GM18867 (cell line): ENCODE data around the gene DIAPH2.

Experiments used
- ATAC-seq: cut with Tn5 transposase; IDR thresholded peaks from one replicate; pipeline ENCODE4 v1.9.1; 2021; ENCODE audit warnings: mild to moderate bottlenecking, moderate library complexity; ENCODE audit not compliant: unreplicated experiment

Gene DIAPH2

DNA sequence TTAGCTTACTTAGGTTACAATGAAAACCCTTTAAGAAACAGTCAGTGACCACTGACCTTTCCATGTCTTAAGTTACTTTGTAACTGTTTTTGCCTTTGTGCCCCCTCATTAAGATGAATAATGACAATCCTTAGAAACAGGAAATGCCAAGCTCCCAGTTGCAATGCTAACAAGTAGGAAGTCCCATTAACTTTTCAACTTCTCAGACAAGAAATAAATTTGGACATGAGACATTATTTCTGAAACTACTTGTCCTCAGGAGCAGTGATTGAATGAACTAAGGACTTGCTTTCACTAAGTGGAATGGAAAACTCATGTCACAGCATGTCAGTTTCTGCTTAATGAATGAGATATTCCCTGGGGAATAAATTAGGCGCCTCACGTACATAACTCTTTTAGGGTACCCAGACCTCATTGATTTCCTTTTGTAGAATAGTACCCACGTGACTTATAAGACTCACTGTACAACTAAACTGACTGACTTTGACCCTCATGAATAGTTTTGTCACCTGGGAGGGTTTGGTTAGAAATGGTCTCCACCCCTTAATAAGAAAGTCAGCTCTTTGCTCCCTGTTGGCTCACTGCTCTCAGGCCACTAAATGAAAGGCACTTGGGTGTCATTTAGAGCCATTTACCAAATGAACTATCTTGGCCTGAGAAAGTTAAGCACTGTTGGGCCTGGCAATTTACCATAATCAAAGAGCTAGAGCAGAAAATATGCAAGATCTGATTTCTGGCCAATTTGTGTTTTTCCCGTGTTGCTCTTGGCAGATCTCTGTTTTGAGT is 582.9 kb downstream of the DIAPH2 start:
- ATAC-seq = no peak

DNA sequence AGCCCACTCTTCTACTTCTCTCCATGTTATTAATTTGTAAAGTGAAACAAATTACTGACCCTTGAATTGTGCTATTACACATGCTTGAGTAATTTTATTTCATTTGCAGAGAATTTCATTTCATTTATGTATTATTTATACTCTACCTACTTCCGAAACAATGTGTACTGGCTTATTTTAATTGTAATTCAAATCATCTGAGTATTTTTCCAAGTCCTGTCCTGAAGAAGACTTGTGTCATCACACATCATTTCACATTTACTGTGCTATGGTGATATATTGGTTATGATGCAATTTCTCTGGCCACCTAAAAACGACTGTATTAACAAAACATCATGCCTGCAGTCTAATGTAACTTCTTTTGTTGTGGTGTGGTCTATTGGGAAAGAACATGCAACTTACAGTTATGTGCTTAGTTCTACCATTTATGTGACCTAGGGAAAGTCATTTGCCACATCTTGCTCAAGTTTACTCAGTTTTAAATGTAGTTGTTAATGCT is 583.6 kb downstream of the DIAPH2 start:
- no peak for ATAC-seq

- ATAC-seq = no peak
Observed at GRCh38 chrX:97284531-97284930, 599.9 kb downstream of the DIAPH2 start.

GRCh38 chrX:97290199-97290598 is 605.6 kb downstream of the DIAPH2 start:
- no peak for ATAC-seq

GRCh38 chrX:97294041-97294440 is 609.4 kb downstream of the DIAPH2 start:
- no peak for ATAC-seq

GRCh38 chrX:97295954-97296353 is 611.3 kb downstream of the DIAPH2 start:
- no peak for ATAC-seq

DNA sequence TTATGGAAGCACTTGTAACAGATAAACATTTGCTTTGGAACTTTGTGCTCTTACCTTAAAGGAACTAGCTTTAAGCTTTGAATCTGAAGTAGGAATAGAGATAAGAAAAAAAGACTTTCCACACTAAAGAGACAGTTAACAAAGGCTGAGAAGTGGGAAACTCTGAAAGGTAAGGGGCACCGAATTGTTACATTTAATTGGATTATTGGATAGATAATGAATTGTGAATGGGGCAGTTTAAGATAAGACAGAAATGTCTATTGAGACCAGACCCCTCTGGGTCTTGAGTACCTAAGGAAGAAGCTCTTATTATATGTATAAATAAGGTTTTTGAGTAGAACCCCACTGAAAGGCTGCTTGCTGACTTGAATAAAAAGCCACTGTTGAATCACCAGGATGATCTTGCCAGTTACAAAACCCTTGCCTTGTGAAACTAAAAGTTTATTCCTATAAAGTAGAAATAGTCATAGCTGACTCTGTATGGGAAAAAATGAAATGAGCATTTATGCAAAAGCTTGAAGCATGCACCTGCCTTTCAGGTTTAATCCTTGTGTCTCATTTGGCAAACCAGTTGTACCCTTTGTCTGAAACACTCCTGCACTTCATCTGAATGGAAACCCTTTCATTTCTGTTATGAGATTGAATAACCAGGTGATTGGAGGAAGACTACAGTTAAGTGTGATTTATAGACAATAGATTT is 622.3 kb downstream of the DIAPH2 start:
- ATAC-seq = no peak

- no peak for ATAC-seq
Observed at GRCh38 chrX:97308171-97308570, 623.5 kb downstream of the DIAPH2 start.

DNA sequence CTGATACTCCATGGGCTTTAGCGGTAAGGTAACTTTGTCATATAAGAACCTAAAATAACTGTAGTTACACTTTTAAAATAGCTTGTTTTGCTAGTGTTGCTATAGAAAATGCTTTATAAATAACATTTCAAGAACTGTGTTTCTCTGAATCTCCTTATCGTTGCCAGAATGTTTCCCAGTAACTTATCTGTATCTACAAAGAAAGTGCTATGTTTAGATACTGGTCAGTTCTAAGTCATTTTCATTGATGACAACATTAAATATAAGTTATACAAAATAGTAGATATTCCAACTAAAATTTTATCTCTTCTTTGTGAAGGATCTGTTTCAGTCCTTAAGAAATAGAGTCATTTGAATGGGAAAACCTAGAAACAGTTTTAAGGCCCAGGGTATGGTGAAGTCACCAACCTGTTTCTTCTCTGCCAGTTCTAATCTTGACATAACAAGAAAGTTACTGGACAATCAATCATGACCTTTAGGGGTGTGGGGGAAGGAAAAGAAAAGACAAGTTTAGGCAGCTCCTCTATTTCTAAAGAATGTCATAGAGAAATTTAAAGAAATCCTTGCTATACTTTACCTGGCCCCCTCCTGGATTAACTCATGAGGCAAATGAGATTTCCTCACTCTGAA is 625.0 kb downstream of the DIAPH2 start:
- ATAC-seq = no peak

GRCh38 chrX:97310373-97310772 is 625.7 kb downstream of the DIAPH2 start:
- ATAC-seq = no peak

DNA sequence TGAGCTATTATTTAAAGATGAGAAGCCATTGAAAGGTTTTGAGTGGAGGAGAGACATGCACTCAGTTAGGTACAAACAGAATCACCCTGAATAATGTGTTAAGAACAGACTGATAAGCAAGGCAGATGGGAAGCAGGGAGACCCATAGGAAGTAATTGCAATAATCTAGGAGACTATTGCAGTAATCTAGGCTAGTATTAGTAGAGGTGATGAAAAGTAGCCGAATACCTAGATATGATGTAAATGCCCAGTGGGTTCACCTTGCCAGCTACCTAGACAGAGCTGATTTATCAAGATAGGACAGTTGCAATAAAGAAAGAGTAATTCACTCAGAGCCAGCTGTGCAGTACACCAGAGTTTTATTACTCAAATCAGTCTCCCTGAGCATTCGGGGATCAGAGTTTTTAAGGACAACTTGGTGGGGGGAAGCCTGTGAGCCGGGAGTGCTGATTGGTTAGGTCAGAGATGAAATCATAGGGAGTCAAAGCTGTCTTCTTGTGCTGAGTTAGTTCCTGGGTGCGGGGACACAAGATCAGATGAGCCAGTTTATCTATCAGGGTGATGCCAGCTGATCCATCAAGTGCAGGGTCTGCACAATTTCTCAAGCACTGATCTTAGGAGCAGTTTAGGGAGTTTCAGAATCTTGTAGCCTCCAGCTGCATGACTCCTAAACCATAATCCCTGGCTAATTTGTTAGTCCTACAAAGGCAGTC is 626.6 kb downstream of the DIAPH2 start:
- no peak for ATAC-seq

DNA sequence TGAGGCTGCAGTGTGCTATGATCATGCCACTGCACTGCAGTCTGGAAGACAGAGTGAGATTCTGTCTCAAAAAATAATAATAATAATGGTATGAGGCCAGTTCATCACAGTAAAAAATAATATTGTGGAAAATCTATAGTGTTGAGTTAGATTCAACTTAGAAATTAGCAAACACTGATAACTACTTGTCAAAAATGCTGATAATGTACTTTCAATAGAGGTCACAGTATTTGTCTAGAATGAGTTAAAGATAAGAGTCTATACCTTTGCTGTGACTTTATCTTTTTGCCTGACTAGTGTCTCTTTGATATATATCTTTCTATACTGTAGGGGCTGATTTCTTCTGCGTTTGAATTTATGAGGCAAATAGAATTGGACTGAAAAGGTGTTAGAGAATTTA is 629.7 kb downstream of the DIAPH2 start:
- ATAC-seq = no peak

- ATAC-seq = no peak
Observed at GRCh38 chrX:97315939-97316338, 631.3 kb downstream of the DIAPH2 start.

DNA sequence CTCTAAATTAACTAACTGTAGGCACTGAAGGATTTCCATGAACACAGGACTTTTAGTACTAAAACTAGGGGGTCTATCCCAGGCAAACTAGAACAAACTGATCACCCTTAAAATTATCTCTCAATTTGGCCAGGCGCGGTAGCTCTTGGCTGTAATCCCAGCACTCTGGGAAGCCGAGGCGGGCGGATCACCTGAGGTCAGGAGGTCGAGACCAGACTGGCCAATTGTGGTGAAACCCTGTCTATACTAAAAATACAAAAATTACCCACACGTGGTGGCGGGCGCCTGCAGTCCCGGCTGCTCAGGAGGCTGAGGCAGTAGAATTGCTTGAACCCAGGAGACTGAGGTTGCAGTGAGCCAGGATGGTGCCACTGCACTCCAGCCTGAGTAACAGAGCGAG is 635.7 kb downstream of the DIAPH2 start:
- no peak for ATAC-seq

GRCh38 chrX:97322401-97322800 is 637.8 kb downstream of the DIAPH2 start:
- ATAC-seq = no peak

DNA sequence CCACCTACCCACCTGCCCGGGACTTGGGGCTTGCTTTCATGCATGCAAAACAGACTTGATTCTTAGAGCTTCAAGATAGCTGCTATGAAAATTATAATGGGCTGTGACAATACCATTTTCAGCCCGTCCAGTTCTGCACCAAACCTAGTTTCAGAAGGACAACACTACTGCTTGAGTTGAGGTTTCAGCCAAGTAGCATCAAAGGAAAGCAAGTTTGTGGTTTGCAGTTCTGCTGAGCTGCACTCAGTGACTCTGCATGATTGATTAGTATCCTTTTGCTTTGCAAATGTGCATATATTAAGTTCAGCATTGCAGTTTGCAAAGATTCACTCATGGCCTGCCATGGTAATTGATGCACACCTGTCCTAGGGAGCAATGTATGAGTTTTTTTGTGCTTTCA is 641.8 kb downstream of the DIAPH2 start:
- peak; percentile 97 for ATAC-seq

DNA sequence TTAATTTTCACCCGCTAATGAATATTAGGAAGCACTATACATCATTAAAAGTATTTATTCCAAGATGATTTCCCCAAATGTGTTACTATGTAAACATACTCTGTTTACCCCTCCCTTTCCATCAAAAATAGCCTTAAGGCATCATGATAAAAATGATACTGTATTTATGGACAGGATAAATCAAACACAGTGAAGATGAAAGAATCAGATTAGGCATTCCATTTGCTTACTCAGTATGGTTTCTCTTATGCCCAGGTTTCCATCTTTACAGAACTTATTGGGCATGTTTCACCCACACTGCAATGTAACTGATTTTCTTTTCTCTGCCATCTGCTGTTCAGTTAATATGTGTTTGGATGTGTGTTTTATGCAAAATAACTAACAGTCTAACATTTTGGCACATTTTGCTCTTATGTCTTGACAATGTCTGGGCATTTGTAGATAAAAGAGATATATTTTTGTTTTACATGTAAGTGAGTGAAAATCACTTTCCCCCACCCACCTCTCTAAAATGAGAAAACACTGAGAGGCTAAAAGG is 644.3 kb downstream of the DIAPH2 start:
- ATAC-seq = no peak

DNA sequence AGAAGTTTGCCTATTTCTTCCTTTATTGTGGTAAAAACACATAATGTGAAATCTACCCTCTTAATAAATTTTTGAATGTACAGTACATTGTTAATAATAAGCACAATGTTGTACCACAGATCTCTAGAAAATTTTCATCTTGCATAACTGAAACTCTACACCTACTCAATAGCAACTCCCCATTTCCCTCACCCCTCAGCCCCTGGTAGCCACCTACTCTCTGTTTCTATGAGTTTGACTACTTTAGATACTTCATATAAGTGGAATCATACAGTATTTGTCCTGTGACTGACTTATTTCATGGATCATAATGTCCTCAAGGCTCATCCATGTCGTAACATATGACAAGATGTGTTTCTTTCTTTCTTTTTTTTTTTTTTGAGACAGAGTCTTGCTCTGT is 645.5 kb downstream of the DIAPH2 start:
- peak; percentile 38 for ATAC-seq

DNA sequence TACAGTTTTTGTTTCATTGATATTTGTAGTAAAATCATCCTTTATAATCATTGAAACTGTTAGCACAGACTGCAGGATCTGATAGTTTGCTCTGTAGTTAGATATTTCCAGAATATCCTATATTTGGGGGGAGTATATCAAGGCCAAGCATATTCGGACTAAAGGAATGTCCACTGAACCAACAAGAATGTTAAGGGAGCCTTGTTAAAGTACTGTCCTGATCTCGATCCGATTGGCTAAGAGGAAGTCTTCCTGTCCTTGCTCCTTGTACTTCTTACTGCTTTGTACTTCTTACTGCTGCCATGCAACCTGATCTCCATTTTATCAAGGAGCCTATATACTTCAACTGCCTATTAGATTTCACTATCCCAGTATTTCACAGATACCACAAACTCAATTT is 648.3 kb downstream of the DIAPH2 start:
- ATAC-seq = no peak

DNA sequence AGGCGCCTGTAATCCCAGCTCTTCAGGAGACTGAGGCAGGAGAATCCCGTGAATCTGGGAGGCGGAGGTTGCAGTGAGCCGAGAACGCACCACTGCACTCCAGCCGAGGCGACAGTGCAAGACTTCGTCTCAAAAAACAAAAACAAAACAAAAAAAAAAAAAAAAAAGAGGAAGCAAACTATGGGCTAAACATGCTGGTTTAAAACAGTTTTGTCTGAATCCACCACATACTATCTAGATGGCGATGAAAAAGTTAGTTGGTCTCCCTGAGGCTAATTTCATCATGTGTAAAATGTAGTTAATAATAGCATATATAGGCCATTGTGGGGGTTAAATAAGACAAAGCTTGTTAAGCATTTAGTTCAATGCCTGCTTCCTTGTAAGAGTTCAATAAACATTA is 650.2 kb downstream of the DIAPH2 start:
- ATAC-seq = peak; percentile 46

DNA sequence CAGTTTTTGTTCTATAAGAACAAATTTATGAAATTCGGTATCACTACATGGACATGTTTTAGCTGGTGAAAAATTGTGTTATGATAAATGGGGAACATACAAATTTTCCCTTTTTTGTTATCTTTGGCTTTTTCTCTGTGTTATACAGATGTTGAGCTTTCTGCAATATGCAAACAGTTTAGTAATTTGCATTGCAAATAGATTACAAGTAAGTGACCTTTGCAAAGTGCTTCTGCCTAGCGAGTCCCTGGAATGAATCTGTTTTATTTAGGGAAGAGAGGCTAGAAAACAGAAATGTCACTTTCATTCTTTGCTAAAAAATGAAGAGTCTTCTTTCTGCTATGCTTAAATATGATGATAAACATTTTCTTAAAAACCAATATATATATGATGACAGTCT is 660.1 kb downstream of the DIAPH2 start:
- ATAC-seq = no peak
